Endothelial cell of umbilical vein (primary cell): ENCODE data around the gene CCBE1. TPM values are rescaled to one million over a fixed set of nuclear protein-coding genes. Genes with fewer than 3 reads are reported as not detected.

Experiments used
- BruUV-seq: library from RNA; stranded (reverse); fragments of 400-500 nt; replicated peaks from 2 replicates; lab custom pipeline; 2021; lab: Mats Ljungman, UMichigan
- CTCF ChIA-PET: fragments of 300-600, 350-600 bp; sonication (Branson Sonifier 250); formaldehyde crosslinking; loops from one replicate; lab custom pipeline; 2021; ENCODE audit warnings: antibody characterized with exemption, inconsistent platforms; lab: Charles Lee
- POLR2A ChIA-PET: fragments of 300-600, 350-600 bp; sonication (Branson Sonifier 250); formaldehyde crosslinking; loops from one replicate; lab custom pipeline; 2021; ENCODE audit warnings: antibody characterized with exemption, inconsistent platforms; lab: Charles Lee
- DNase-seq: peaks from one replicate; pipeline ENCODE4 v3.0.0-alpha.2; 2011; ENCODE audit warnings: low read depth, low spot score
- FAIRE-seq: peaks from 2 replicates; lab custom pipeline; 2011; peaks lifted over from hg19 to GRCh38; lab: Jason Lieb, UNC
- H2AFZ ChIP-seq: 2 replicates; pipeline ENCODE4 v1.6.0; 2012; ENCODE audit warnings: low read depth, low read length, control low read depth, inconsistent platforms
- H3K27ac ChIP-seq: 2 replicates; pipeline ENCODE4 v1.5.1; 2011; ENCODE audit warnings: low read depth, mild to moderate bottlenecking, control low read depth, low read length, moderate library complexity; ENCODE audit not compliant: insufficient read depth
- H3K27me3 ChIP-seq, 2 experiments: 2 replicates each; pipeline versions ENCODE4 v1.6.0 to v1.6.1; 2011; ENCODE audit warnings: low read length in 2 of 2, mixed read lengths in 1 of 2; ENCODE audit not compliant: control insufficient read depth in 2 of 2, insufficient read depth in 2 of 2
- H3K36me3 ChIP-seq, 2 experiments: 2 replicates in 1 of 2; 3 replicates in 1 of 2; pipeline ENCODE4 v1.5.1; 2011; ENCODE audit warnings: low read length in 2 of 2, mild to moderate bottlenecking in 1 of 2, moderate library complexity in 1 of 2; ENCODE audit not compliant: control insufficient read depth in 2 of 2, insufficient read depth in 2 of 2; ENCODE audit errors: extremely low read depth in 1 of 2
- H3K4me1 ChIP-seq: 3 replicates; pipeline ENCODE4 v1.5.1; 2011; ENCODE audit warnings: mild to moderate bottlenecking, low read length; ENCODE audit not compliant: control insufficient read depth, insufficient read depth; ENCODE audit errors: extremely low read depth
- H3K4me2 ChIP-seq: 2 replicates; pipeline ENCODE4 v1.6.1; 2011; ENCODE audit warnings: low read length, control low read depth, mixed read lengths; ENCODE audit not compliant: insufficient read depth
- H3K4me3 ChIP-seq, 3 experiments: fragments of 200-600 bp in 1 of 3; sonication (generic), shearing (Covaris generic) in 1 of 3; replicated peaks in 1 of 3; 2 replicates each; pipeline ENCODE4 v1.5.1; 2011 to 2016; ENCODE audit warnings: control low read depth in 3 of 3, low read length in 3 of 3, mild to moderate bottlenecking in 2 of 3, inconsistent platforms in 1 of 3, low read depth in 1 of 3, moderate library complexity in 1 of 3; ENCODE audit not compliant: insufficient read depth in 1 of 3
- H3K79me2 ChIP-seq: 2 replicates; pipeline ENCODE4 v1.6.0; 2012; ENCODE audit warnings: low read length, inconsistent platforms; ENCODE audit not compliant: control insufficient read depth, insufficient read depth
- H3K9ac ChIP-seq: replicated peaks from 2 replicates; pipeline ENCODE3; 2011; ENCODE audit warnings: low read length, control low read depth; ENCODE audit not compliant: insufficient read depth; ENCODE audit errors: extremely low read depth
- H3K9me1 ChIP-seq: replicated peaks from 3 replicates; pipeline ENCODE4 v1.6.0; 2011; ENCODE audit warnings: mild to moderate bottlenecking, low read length; ENCODE audit not compliant: control insufficient read depth, insufficient read depth; ENCODE audit errors: extremely low read depth
- H3K9me3 ChIP-seq: replicated peaks from 2 replicates; pipeline ENCODE4 v1.5.1; 2012; ENCODE audit warnings: low read length, inconsistent platforms; ENCODE audit not compliant: control insufficient read depth, insufficient read depth
- H4K20me1 ChIP-seq: replicated peaks from 2 replicates; pipeline ENCODE3; 2011; ENCODE audit warnings: mild to moderate bottlenecking, low read length; ENCODE audit not compliant: control insufficient read depth, insufficient read depth; ENCODE audit errors: extremely low read depth
- EZH2 ChIP-seq: IDR thresholded peaks from 2 replicates; pipeline ENCODE4 v1.6.1; 2012; ENCODE audit warnings: borderline replicate concordance, low read depth, mild to moderate bottlenecking, moderate library complexity, low read length, inconsistent platforms; ENCODE audit not compliant: severe bottlenecking
- FOS ChIP-seq: IDR thresholded peaks from 2 replicates; pipeline ENCODE4 v1.6.1; 2011; ENCODE audit warnings: mild to moderate bottlenecking, low read length, moderate library complexity, borderline replicate concordance; ENCODE audit not compliant: insufficient read depth
- GATA2 ChIP-seq: IDR thresholded peaks from 2 replicates; pipeline ENCODE4 v1.7.0; 2011; ENCODE audit warnings: low read depth, mild to moderate bottlenecking, moderate library complexity, mixed read lengths, low read length; ENCODE audit not compliant: insufficient read length, insufficient read depth
- JUN ChIP-seq: IDR thresholded peaks from 2 replicates; pipeline ENCODE4 v1.6.1; 2011; ENCODE audit warnings: borderline replicate concordance, low read depth; ENCODE audit not compliant: insufficient read length, insufficient read depth
- MAX ChIP-seq: IDR thresholded peaks from 2 replicates; pipeline ENCODE4 v1.6.1; 2011; ENCODE audit not compliant: insufficient read depth, insufficient read length
- MYC ChIP-seq: IDR thresholded peaks from one replicate; pipeline ENCODE4 v1.6.1; 2011; ENCODE audit warnings: mild to moderate bottlenecking, low read depth, low read length
- POLR2A ChIP-seq: IDR thresholded peaks from 2 replicates; pipeline ENCODE4 v1.6.1; 2012; ENCODE audit warnings: low read depth, mild to moderate bottlenecking, control low read depth, low read length
- POLR2AphosphoS5 ChIP-seq: IDR thresholded peaks from 2 replicates; pipeline ENCODE4 v1.6.1; 2012; ENCODE audit warnings: low read depth, mild to moderate bottlenecking, control low read depth, low read length, moderate library complexity; ENCODE audit not compliant: insufficient read depth
- dilution Hi-C: fragments of 300-500 bp; cut with MboI; formaldehyde crosslinking; loops from one replicate; pipeline ENCODE4 v1.15.0; 2019; ENCODE audit warnings: low sequenced_read_pairs; ENCODE audit not compliant: extremely low pct_ligation_motif_present
- intact Hi-C: fragments of 100-400 bp; cut with micrococcal nuclease; formaldehyde crosslinking; loops from one replicate; pipeline ENCODE4 v1.10.0; 2022
- polyA plus RNA-seq, 4 experiments: library from polyadenylated mRNA; depleted of rRNA in 3 of 4; stranded (reverse) in 3 of 4; unstranded in 1 of 4; fragments of >200 nt; gene quantifications; 2 replicates each; pipeline versions ENCODE4 v1.2.1 to v1.2.3, GENCODE V29; 2011 to 2012; ENCODE audit warnings: missing spikeins in 1 of 4
- total RNA-seq: library from RNA; stranded (reverse); gene quantifications from 2 replicates; pipeline ENCODE4 v1.2.3, GENCODE V29; 2021
- TF ChIP-seq, protein P1 (sequence below), 2 donors: IDR thresholded peaks; 1 replicate in 1 of 2; 2 replicates in 1 of 2; pipeline ENCODE4 v1.5.1; 2011; ENCODE audit warnings: low read length in 2 of 2, mild to moderate bottlenecking in 2 of 2, moderate library complexity in 2 of 2, control low read depth in 1 of 2, inconsistent platforms in 1 of 2, low read depth in 1 of 2; ENCODE audit not compliant: insufficient read depth in 1 of 2; ENCODE audit errors: extremely low read depth in 1 of 2

CCBE1 gene
- total and polyA plus RNA-seq, 2 donors (not counting 3 experiments of a cell fraction or from before 2014, with no cell fraction given) = 0.04 TPM; not detected in 1

DNA sequence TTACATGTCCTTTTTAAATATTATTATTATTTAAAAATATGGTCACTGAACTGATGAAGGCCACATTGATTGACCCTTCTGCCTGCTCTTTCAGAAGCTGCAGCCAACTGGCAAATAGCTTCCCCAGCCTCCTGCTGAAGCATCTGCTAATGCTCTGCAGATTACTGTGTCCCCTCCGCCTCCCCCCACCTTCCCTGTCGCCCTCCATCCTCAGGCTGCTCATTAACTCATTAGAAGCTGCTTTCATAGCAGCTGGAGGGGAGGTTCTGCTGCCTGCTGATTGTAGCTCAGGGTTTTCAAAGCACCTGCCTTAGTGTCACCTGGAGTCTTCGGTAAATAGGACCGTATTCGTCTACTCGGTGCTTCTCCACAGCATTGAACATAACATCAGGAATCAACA, 313.4 kb downstream of the CCBE1 start:
- ChIA-PET POLR2A (no interaction called here), CTCF (interaction anchor here (0.6 to 4.0 kb wide), 3 partner anchors 19 to 76 kb away, joined by 3 to 20 read pairs (median 4); no protein-coding TSS in a partner anchor)
- Histone ChIP-seq H4K20me1 (no peaks in the 10 kb centered on the region), H3K4me2 (no peak overlapping the region), H2AFZ (no peak overlapping the region), H3K36me3 (no peaks in the 10 kb centered on the region), H3K27me3 (peaks cover 0 to 7% of the 10 kb centered on the region in 2 experiments), H3K9me3 (no peaks in the 10 kb centered on the region), H3K4me1 (no peaks in the 10 kb centered on the region), H3K4me3 (no peak overlapping the region), H3K79me2 (no peaks in the 10 kb centered on the region), H3K9ac (no peak overlapping the region), H3K27ac (no peak overlapping the region), H3K9me1 (no peaks in the 10 kb centered on the region)
- no TSS peak for BruUV-seq
- FAIRE-seq (no peak), DNase-seq (no peak)
- dilution Hi-C loops (no loop called here), intact Hi-C loops (no loop called here)
- TF ChIP-seq POLR2AphosphoS5 (no peak), JUN (no peak), MAX (no peak), EZH2 (no peak), FOS (no peak), GATA2 (no peak), MYC (no peak), POLR2A (no peak)
- TF ChIP-seq, protein P1, sequence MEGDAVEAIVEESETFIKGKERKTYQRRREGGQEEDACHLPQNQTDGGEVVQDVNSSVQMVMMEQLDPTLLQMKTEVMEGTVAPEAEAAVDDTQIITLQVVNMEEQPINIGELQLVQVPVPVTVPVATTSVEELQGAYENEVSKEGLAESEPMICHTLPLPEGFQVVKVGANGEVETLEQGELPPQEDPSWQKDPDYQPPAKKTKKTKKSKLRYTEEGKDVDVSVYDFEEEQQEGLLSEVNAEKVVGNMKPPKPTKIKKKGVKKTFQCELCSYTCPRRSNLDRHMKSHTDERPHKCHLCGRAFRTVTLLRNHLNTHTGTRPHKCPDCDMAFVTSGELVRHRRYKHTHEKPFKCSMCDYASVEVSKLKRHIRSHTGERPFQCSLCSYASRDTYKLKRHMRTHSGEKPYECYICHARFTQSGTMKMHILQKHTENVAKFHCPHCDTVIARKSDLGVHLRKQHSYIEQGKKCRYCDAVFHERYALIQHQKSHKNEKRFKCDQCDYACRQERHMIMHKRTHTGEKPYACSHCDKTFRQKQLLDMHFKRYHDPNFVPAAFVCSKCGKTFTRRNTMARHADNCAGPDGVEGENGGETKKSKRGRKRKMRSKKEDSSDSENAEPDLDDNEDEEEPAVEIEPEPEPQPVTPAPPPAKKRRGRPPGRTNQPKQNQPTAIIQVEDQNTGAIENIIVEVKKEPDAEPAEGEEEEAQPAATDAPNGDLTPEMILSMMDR (IDR thresholded peaks at IDR 0.05; ENCODE audit: extremely low read depth in 1 of 2, insufficient read depth in 1 of 2, low read depth in 1 of 2, low read length in 2 of 2) = no peak
